ENCODE results near the gene GBP2. TPM values are rescaled to one million over a fixed set of nuclear protein-coding genes. Genes with fewer than 3 reads are reported as not detected.

GBP2 gene
- 52.9 and 60.1 TPM in 2 replicates for total RNA-seq

GRCh38 chr1:89125913-89126580 is at the start of gene GBP2:
Gene GBP2, minus strand, starts transcription at chr1:89126114. Its CDS starts 4,148 bp downstream, at chr1:89121966.

GRCh38 chr1:89065079-89065868 is 60.6 kb downstream of the GBP2 start, which contains the start of gene GBP1:
Gene GBP1, minus strand, starts transcription at chr1:89065208. Its CDS starts 1,974 bp downstream, at chr1:89063234.

Other genes with a start within 250 kb of the GBP2 start
- gene GTF2B, start 234.5 kb downstream of the GBP2 start, total RNA-seq: 36.8 and 44.0 TPM in 2 replicates
- gene KYAT3, start 133.5 kb downstream of the GBP2 start, total RNA-seq: 40.8 and 49.9 TPM in 2 replicates
- gene RBMXL1, start 133.5 kb downstream of the GBP2 start, total RNA-seq: 12.9 and 15.3 TPM in 2 replicates
- 48.4 and 59.2 TPM in 2 replicates for gene GBP3, start 103.2 kb downstream of the GBP2 start, total RNA-seq
- 36.5 and 55.0 TPM in 2 replicates for gene GBP1, start 60.9 kb downstream of the GBP2 start, total RNA-seq
- not detected in 2 replicates for gene GBP7, start 49.9 kb upstream of the GBP2 start, total RNA-seq
- gene GBP4, start 72.8 kb upstream of the GBP2 start, total RNA-seq: 1.0 and 2.8 TPM in 2 replicates
- 0.11 TPM in 1 of 2 replicates, not detected in the other for gene GBP5, start 146.7 kb upstream of the GBP2 start, total RNA-seq
- not detected in 2 replicates for gene GBP6, start 237.9 kb upstream of the GBP2 start, total RNA-seq